GM12878 (cell line): ENCODE data around the gene FRMPD2. TPM values are rescaled to one million over a fixed set of nuclear protein-coding genes. Genes with fewer than 3 reads are reported as not detected.

Experiments
- ATAC-seq: fragments of 200-7000 bp; cut with Tn5 transposase; 3 replicates; pipeline ENCODE4 v1.9.1; 2020; ENCODE audit warnings: mild to moderate bottlenecking, moderate library complexity
- BruUV-seq: library from RNA; stranded (reverse); fragments of 400-500 nt; replicated peaks from 2 replicates; lab custom pipeline; 2021; lab: Mats Ljungman, UMichigan
- CTCF ChIA-PET: fragments of 300-600 bp; sonication (Branson Sonifier 250); formaldehyde crosslinking; extraction: SDS; loops from one replicate; lab custom pipeline; 2021; ENCODE audit warnings: inconsistent platforms; lab: Yijun Ruan, JAX
- POLR2A ChIA-PET: fragments of 350-600 bp; formaldehyde crosslinking; extraction: SDS; loops from one replicate; lab custom pipeline; 2021; ENCODE audit warnings: inconsistent platforms; lab: Charles Lee
- RAD21 ChIA-PET: fragments of 300-600 bp; sonication (Branson Sonifier 250); formaldehyde crosslinking; loops from one replicate; lab custom pipeline; 2023; ENCODE audit warnings: antibody characterized with exemption; ENCODE audit not compliant: unreplicated experiment; lab: Charles Lee
- SMC1A ChIA-PET: fragments of 300-600 bp; sonication (Branson Sonifier 250); formaldehyde crosslinking; loops from one replicate; lab custom pipeline; 2023; ENCODE audit not compliant: unreplicated experiment, uncharacterized antibody; lab: Charles Lee
- DNase-seq: peaks from one replicate; pipeline ENCODE4 v3.0.0-alpha.2; 2011; ENCODE audit warnings: low read depth, low spot score
- FAIRE-seq: peaks from 3 replicates; lab custom pipeline; 2011; peaks lifted over from hg19 to GRCh38; lab: Jason Lieb, UNC
- H2AFZ ChIP-seq: 2 replicates; pipeline ENCODE4 v1.6.0; 2011; ENCODE audit warnings: low read depth, low read length, control low read depth; ENCODE audit not compliant: control insufficient read depth
- H3K27ac ChIP-seq: 2 replicates; pipeline ENCODE4 v1.5.1; 2011; ENCODE audit warnings: control low read depth; ENCODE audit not compliant: control insufficient read depth, insufficient read depth
- H3K27me3 ChIP-seq, 2 experiments: replicated peaks in 1 of 2; 2 replicates each; pipeline versions ENCODE4 v1.6.0 to v1.6.1; 2011; ENCODE audit warnings: low read length in 1 of 2; ENCODE audit not compliant: control insufficient read depth in 2 of 2, insufficient read depth in 2 of 2
- H3K36me3 ChIP-seq, 2 experiments: 2 replicates each; pipeline ENCODE4 v1.5.1; 2011; ENCODE audit warnings: low read length in 1 of 2; ENCODE audit not compliant: control insufficient read depth in 2 of 2, insufficient read depth in 2 of 2
- H3K4me1 ChIP-seq: 2 replicates; pipeline ENCODE4 v1.6.1; 2011; ENCODE audit warnings: mild to moderate bottlenecking, low read length, moderate library complexity, mixed read lengths; ENCODE audit not compliant: control insufficient read depth, insufficient read depth
- H3K4me2 ChIP-seq: 2 replicates; pipeline ENCODE4 v1.6.0; 2011; ENCODE audit warnings: control low read depth; ENCODE audit not compliant: control insufficient read depth, insufficient read depth
- H3K4me3 ChIP-seq: fragments of 200-600 bp; sonication (generic); 2 replicates; pipeline ENCODE4 v1.5.1; 2016
- H3K79me2 ChIP-seq: 2 replicates; pipeline ENCODE4 v1.6.0; 2011; ENCODE audit warnings: low read length; ENCODE audit not compliant: control insufficient read depth, insufficient read depth
- H3K9ac ChIP-seq: 2 replicates; pipeline ENCODE4 v1.8.0; 2011; ENCODE audit warnings: low read length, control low read depth, mixed read lengths; ENCODE audit not compliant: control insufficient read depth, insufficient read depth
- H3K9me3 ChIP-seq: replicated peaks from 3 replicates; pipeline ENCODE4 v1.5.1; 2011; ENCODE audit warnings: mild to moderate bottlenecking, low read length; ENCODE audit not compliant: control insufficient read depth, insufficient read depth
- H4K20me1 ChIP-seq: 2 replicates; pipeline ENCODE4 v1.6.0; 2011; ENCODE audit not compliant: control insufficient read depth, insufficient read depth
- ATF2 ChIP-seq: IDR thresholded peaks from 2 replicates; pipeline ENCODE4 v1.6.1; 2012; ENCODE audit warnings: low read length, inconsistent platforms
- BCL3 ChIP-seq: IDR thresholded peaks from 2 replicates; pipeline ENCODE4 v1.6.1; 2011; ENCODE audit warnings: borderline replicate concordance, low read depth, mild to moderate bottlenecking, moderate library complexity, low read length; ENCODE audit not compliant: insufficient read depth, poor library complexity, severe bottlenecking
- MTA3 ChIP-seq: IDR thresholded peaks from 2 replicates; pipeline ENCODE4 v1.6.1; 2012; ENCODE audit warnings: low read length, inconsistent platforms, borderline replicate concordance
- PML ChIP-seq: IDR thresholded peaks from 2 replicates; pipeline ENCODE4 v1.6.1; 2012; ENCODE audit warnings: low read length, inconsistent platforms
- ZNF217 ChIP-seq: fragments of 450-650 bp; IDR thresholded peaks from 2 replicates; pipeline ENCODE4 v1.6.1; 2017; ENCODE audit warnings: antibody characterized with exemption, mild to moderate bottlenecking
- WGBS: methylation state at CpG from one replicate; pipeline ENCODE4 v1.1.6; 2016; ENCODE audit warnings: low lambda C conversion rate; ENCODE audit not compliant: insufficient replicate concordance, insufficient coverage; ENCODE audit errors: missing lambda C conversion rate; 5-methylcytosine and 5-hydroxymethylcytosine counted together
- in situ Hi-C: fragments of 300-500 bp; cut with MboI; formaldehyde crosslinking; loops from 9 replicates; pipeline ENCODE4 v1.14.3; 2018; ENCODE audit warnings: mixed read lengths
- intact Hi-C: fragments of 100-400 bp; cut with micrococcal nuclease; formaldehyde crosslinking; loops from one replicate; pipeline ENCODE4 v1.14.2; 2022; ENCODE audit not compliant: unreplicated experiment
- polyA plus RNA-seq, 11 experiments: library from polyadenylated mRNA; depleted of rRNA in 4 of 11; unstranded in 6 of 11; stranded (reverse) in 5 of 11; fragments of >200 nt; fragmentation: Nextera tagmentation in 4 of 11; fragmentation: Illumina TruSeq in 1 of 11; extraction: Ambion mirVana in 4 of 11; extraction: Trizol in 1 of 11; gene quantifications; 1 replicate in 1 of 11; 2 replicates in 10 of 11; pipeline versions ENCODE4 v1.2.1 to v1.2.3, GENCODE V29; 2011 to 2016; ENCODE audit warnings: inconsistent platforms in 2 of 11, missing spikeins in 2 of 11, low read depth in 1 of 11
- total RNA-seq, 4 experiments: library from RNA; depleted of rRNA in 3 of 4; stranded (reverse); fragments of >200 nt in 3 of 4; fragmentation: Illumina TruSeq in 1 of 4; extraction: Trizol in 1 of 4; gene quantifications; 2 replicates each; pipeline versions ENCODE4 v1.2.1 to v1.2.3, GENCODE V29; 2013 to 2021

FRMPD2 gene
- total and polyA plus RNA-seq, 10 of the 15 experiments (the other 5 are each of a cell fraction or from before 2014, with no cell fraction given), result 0.38 to 5.7 (median 1.4) TPM

- ATAC-seq, result no peak
- RAD21 ChIA-PET, result no interaction called here
- no peak overlapping the region for H3K9ac ChIP-seq
- FAIRE-seq, result no peak
- H2AFZ ChIP-seq, result no peak overlapping the region
- no peak overlapping the region for H3K4me3 ChIP-seq
- H3K9me3 ChIP-seq, result no peaks in the 10 kb centered on the region; the same call in 2 of the 3 replicates
- POLR2A ChIA-PET, result no interaction called here
- in situ Hi-C loops, result no loop called here
- no peaks in the 10 kb centered on the region for H3K4me1 ChIP-seq
- TF ChIP-seq ZNF217 (no peak), PML (no peak), BCL3 (no peak), ATF2 (no peak), MTA3 (no peak)
- DNase-seq, result no peak
- CTCF ChIA-PET, result interaction anchor here (1.6 kb wide), 1 partner anchor 14 kb away, joined by 3 read pairs; no protein-coding TSS in a partner anchor
- H3K4me2 ChIP-seq, result no peak overlapping the region
- no peaks in the 10 kb centered on the region for H3K79me2 ChIP-seq
- WGBS, result 82% methylated on average over 3 of the region's 3 CpGs
- H4K20me1 ChIP-seq, result no peaks in the 10 kb centered on the region
- SMC1A ChIA-PET, result interaction anchor here (0.5 kb wide), 1 partner anchor 45 kb away, joined by 3 read pairs; no protein-coding TSS in a partner anchor
- intact Hi-C loops, result no loop called here
- no TSS peak for BruUV-seq
- H3K27ac ChIP-seq, result no peak overlapping the region
- H3K27me3 ChIP-seq, result no peaks in the 10 kb centered on the region
- no peaks in the 10 kb centered on the region for H3K36me3 ChIP-seq
Observed at GRCh38 chr10:48257407-48257961, 17.0 kb downstream of the FRMPD2 start.
